GM18873 (cell line): ENCODE measurements around the gene UTP25.

ENCODE experiments used
- ATAC-seq: cut with Tn5 transposase; IDR thresholded peaks from one replicate; pipeline ENCODE4 v1.9.1; 2021; ENCODE audit warnings: mild to moderate bottlenecking, moderate library complexity, moderate number of reproducible peaks; ENCODE audit not compliant: unreplicated experiment, low FRiP score

The UTP25 gene

GRCh38 chr1:209805875-209806760, 21.7 kb upstream of the UTP25 start, which contains the start of gene IRF6:
Gene IRF6, minus strand, starts transcription at chr1:209806142. Its CDS starts 4,729 bp downstream, at chr1:209801413.
- peak; percentile 60 for ATAC-seq

- ATAC-seq, result no peak
Observed at GRCh38 chr1:209807509-209807908, 20.3 kb upstream of the UTP25 start.

GRCh38 chr1:209808059-209808581, 19.7 kb upstream of the UTP25 start:
- ATAC-seq, result no peak

- ATAC-seq, result no peak
Observed at GRCh38 chr1:209809611-209810010, 18.2 kb upstream of the UTP25 start.

GRCh38 chr1:209810783-209811182, 17.0 kb upstream of the UTP25 start:
- ATAC-seq, result no peak

- ATAC-seq, result no peak
Observed at GRCh38 chr1:209813902-209814301, 13.9 kb upstream of the UTP25 start.

- no peak for ATAC-seq
Observed at GRCh38 chr1:209815490-209815889, 12.3 kb upstream of the UTP25 start.

- ATAC-seq, result no peak
Observed at GRCh38 chr1:209815931-209816341, 11.8 kb upstream of the UTP25 start.

GRCh38 chr1:209816923-209817322, 10.8 kb upstream of the UTP25 start:
- no peak for ATAC-seq

- ATAC-seq, result no peak
Observed at GRCh38 chr1:209817691-209818090, 10.1 kb upstream of the UTP25 start.

GRCh38 chr1:209819058-209819457, 8.7 kb upstream of the UTP25 start:
- no peak for ATAC-seq

- no peak for ATAC-seq
Observed at GRCh38 chr1:209820986-209821385, 6.8 kb upstream of the UTP25 start.

GRCh38 chr1:209822706-209823105, 5.1 kb upstream of the UTP25 start:
- ATAC-seq, result no peak

GRCh38 chr1:209823143-209824041, 4.4 kb upstream of the UTP25 start:
- ATAC-seq, result no peak

- ATAC-seq, result no peak
Observed at GRCh38 chr1:209825591-209826434, 2.0 kb upstream of the UTP25 start.

- no peak for ATAC-seq
Observed at GRCh38 chr1:209829716-209830115, 1.9 kb downstream of the UTP25 start.

- ATAC-seq, result no peak
Observed at GRCh38 chr1:209830722-209831121, 3.0 kb downstream of the UTP25 start.

- no peak for ATAC-seq
Observed at GRCh38 chr1:209831615-209832014, 3.8 kb downstream of the UTP25 start.

GRCh38 chr1:209835782-209836298, 8.1 kb downstream of the UTP25 start:
- ATAC-seq, result no peak

- no peak for ATAC-seq
Observed at GRCh38 chr1:209837671-209838070, 9.9 kb downstream of the UTP25 start.
